Activated CD8-positive, alpha-beta memory T cell treated with anti-CD3 and anti-CD28 coated beads, Interleukin-2, amount 50 U/mL, for 1 hour (primary cell): ENCODE results near the gene SH3BGRL3.
"Not testable (repeated sequence)": the region's sequence is repeated elsewhere in the genome, so short reads cannot be mapped to it uniquely, and the experiment has no call there.

ENCODE experiments used
- DNase-seq: peaks from one replicate; pipeline ENCODE4 v3.0.0-alpha.2; 2020; ENCODE audit errors: extremely low read depth

SH3BGRL3 gene

GRCh38 chr1:26290882-26291261 lies 11.0 kb downstream of the SH3BGRL3 start:
- DNase-seq = no peak

GRCh38 chr1:26291433-26291832 lies 11.5 kb downstream of the SH3BGRL3 start:
- no peak for DNase-seq

GRCh38 chr1:26291939-26292338 lies 12.1 kb downstream of the SH3BGRL3 start:
- DNase-seq = no peak

- not testable (repeated sequence) for DNase-seq
These were observed 12.8 kb downstream of the SH3BGRL3 start for GRCh38 chr1:26292735-26293134.

- DNase-seq = no peak
These were observed 14.1 kb downstream of the SH3BGRL3 start for GRCh38 chr1:26293911-26294463.

GRCh38 chr1:26295194-26296138 lies 15.6 kb downstream of the SH3BGRL3 start:
- DNase-seq = no peak

- no peak for DNase-seq
These were observed 16.6 kb downstream of the SH3BGRL3 start for GRCh38 chr1:26296340-26297056.

GRCh38 chr1:26297057-26297790 lies 17.3 kb downstream of the SH3BGRL3 start:
- no peak for DNase-seq

- no peak for DNase-seq
These were observed 17.9 kb downstream of the SH3BGRL3 start for GRCh38 chr1:26297791-26298124.

GRCh38 chr1:26300578-26301275 lies 20.8 kb downstream of the SH3BGRL3 start:
- DNase-seq = no peak

GRCh38 chr1:26302733-26303405 lies 23.0 kb downstream of the SH3BGRL3 start:
- DNase-seq = no peak

- no peak for DNase-seq
These were observed 25.9 kb downstream of the SH3BGRL3 start for GRCh38 chr1:26305667-26306289.

- DNase-seq = peak; percentile 89
These were observed 26.7 kb downstream of the SH3BGRL3 start, which contains the start of gene UBXN11 for GRCh38 chr1:26306290-26307229. Gene UBXN11 (minus strand): TSS chr1:26306636. CDS start chr1:26302883, 3,753 bp downstream.

- DNase-seq = no peak
These were observed 27.5 kb downstream of the SH3BGRL3 start for GRCh38 chr1:26307363-26307781.

- not testable (repeated sequence) for DNase-seq
These were observed 28.3 kb downstream of the SH3BGRL3 start for GRCh38 chr1:26307966-26308899.

- DNase-seq = no peak
These were observed 34.6 kb downstream of the SH3BGRL3 start for GRCh38 chr1:26314501-26314900.

GRCh38 chr1:26315874-26316850 lies 36.3 kb downstream of the SH3BGRL3 start:
- DNase-seq = no peak
